BE2C (cell line): ENCODE data around the gene EXOC2.
A peak's percentile ranks its signal among the peaks of the same experiment; 100 is the strongest.

Experiments
- DNase-seq: peaks from one replicate; pipeline ENCODE4 v3.0.0-alpha.2; 2020
- H3K27me3 ChIP-seq: fragments of 250-450 bp; sonication (Bioruptor Pico); 2 replicates; pipeline ENCODE4 v1.5.1; 2020; ENCODE audit warnings: mild to moderate bottlenecking
- H3K36me3 ChIP-seq: fragments of 250-450 bp; sonication (Bioruptor Pico); 2 replicates; pipeline ENCODE4 v1.5.1; 2020; ENCODE audit warnings: mild to moderate bottlenecking
- H3K4me1 ChIP-seq: fragments of 250-450 bp; sonication (Bioruptor Pico); 2 replicates; pipeline ENCODE4 v1.5.1; 2020
- H3K4me3 ChIP-seq: 2 replicates; pipeline ENCODE4 v1.5.1; 2011; ENCODE audit warnings: low read depth, low read length
- H3K9me3 ChIP-seq: fragments of 250-450 bp; sonication (Bioruptor Pico); 2 replicates; pipeline ENCODE4 v1.5.1; 2020
- TF ChIP-seq, protein P1 (sequence below): IDR thresholded peaks from 2 replicates; pipeline ENCODE4 v1.5.1; 2012; ENCODE audit warnings: mild to moderate bottlenecking, low read depth, low read length

The EXOC2 gene

DNA sequence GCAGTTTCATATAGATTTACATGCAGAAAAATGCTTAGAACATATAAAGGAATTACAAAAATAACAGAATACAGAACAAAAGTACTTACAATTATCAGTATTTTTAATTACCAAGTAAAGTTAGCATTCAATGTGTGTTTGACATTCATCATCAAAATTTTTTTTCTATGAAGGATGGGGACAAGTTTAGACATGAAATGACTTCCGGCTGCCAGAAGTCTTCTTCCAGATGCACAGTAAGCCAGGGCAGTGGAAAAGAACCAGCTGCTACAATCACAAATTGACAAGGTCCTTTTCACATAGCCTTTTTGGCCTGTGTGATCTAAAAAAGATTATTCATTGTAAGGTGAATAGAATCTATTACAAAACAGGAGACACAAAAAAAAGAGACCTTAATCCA is 109.8 kb downstream of the EXOC2 start:
- DNase-seq: no peak
- no peaks in the 10 kb centered on the region for H3K4me1 ChIP-seq
- no peaks in the 10 kb centered on the region for H3K9me3 ChIP-seq
- no peaks in the 10 kb centered on the region for H3K36me3 ChIP-seq
- no peaks in the 10 kb centered on the region for H3K27me3 ChIP-seq
- TF ChIP-seq, protein P1, sequence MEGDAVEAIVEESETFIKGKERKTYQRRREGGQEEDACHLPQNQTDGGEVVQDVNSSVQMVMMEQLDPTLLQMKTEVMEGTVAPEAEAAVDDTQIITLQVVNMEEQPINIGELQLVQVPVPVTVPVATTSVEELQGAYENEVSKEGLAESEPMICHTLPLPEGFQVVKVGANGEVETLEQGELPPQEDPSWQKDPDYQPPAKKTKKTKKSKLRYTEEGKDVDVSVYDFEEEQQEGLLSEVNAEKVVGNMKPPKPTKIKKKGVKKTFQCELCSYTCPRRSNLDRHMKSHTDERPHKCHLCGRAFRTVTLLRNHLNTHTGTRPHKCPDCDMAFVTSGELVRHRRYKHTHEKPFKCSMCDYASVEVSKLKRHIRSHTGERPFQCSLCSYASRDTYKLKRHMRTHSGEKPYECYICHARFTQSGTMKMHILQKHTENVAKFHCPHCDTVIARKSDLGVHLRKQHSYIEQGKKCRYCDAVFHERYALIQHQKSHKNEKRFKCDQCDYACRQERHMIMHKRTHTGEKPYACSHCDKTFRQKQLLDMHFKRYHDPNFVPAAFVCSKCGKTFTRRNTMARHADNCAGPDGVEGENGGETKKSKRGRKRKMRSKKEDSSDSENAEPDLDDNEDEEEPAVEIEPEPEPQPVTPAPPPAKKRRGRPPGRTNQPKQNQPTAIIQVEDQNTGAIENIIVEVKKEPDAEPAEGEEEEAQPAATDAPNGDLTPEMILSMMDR: no peak
- H3K4me3 ChIP-seq: no peak overlapping the region

DNA sequence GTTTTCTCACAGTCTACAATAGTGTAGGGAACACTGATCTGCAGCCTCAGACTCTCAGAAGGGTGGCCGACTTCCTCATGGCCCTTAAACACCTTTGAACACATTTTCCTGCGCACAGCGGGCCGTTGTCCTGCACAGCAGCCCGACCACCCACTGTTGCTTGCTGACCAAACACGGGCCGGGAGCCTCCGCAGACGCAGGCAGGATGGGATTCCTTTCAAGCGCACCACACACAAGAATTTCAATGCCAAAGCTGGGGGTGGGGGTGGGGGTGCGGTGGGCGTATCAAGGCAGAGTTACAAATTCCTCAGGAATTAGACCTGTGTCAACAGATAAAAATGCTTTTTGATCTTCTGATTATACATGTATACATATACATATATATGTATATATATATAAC is 110.6 kb downstream of the EXOC2 start:
- TF ChIP-seq, protein P1: no peak
- H3K9me3 ChIP-seq: no peaks in the 10 kb centered on the region
- H3K36me3 ChIP-seq: no peaks in the 10 kb centered on the region
- H3K4me3 ChIP-seq: no peak overlapping the region
- H3K27me3 ChIP-seq: no peaks in the 10 kb centered on the region
- H3K4me1 ChIP-seq: no peaks in the 10 kb centered on the region
- DNase-seq: no peak

DNA sequence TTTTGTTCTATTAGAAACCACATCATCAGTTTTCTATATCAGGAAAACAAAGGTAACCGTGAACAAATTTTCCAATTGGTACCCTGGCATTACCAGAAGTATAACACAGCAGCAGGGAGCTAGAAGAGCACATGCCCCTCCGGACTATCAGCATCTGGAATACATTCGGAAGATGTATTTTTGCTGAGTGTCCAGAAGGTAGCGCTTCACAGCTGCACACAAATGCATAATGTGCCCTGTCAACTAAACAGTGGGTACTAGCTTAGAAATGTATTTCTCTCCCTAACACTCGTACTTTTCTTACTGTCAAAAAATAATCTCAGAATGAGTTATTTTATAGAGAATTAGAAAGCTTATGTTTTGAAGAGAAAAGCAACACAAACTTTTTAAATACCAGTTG is 113.6 kb downstream of the EXOC2 start:
- no peaks in the 10 kb centered on the region for H3K36me3 ChIP-seq
- H3K4me1 ChIP-seq: no peaks in the 10 kb centered on the region
- TF ChIP-seq, protein P1: peak; percentile 70
- DNase-seq: peak; percentile 18
- no peak overlapping the region for H3K4me3 ChIP-seq
- H3K27me3 ChIP-seq: no peaks in the 10 kb centered on the region
- no peaks in the 10 kb centered on the region for H3K9me3 ChIP-seq

GRCh38 chr6:572596-573265 is 120.2 kb downstream of the EXOC2 start:
- no peak for DNase-seq
- Histone ChIP-seq H3K4me1 (no peaks in the 10 kb centered on the region), H3K4me3 (no peak overlapping the region), H3K27me3 (no peaks in the 10 kb centered on the region), H3K9me3 (no peaks in the 10 kb centered on the region), H3K36me3 (no peaks in the 10 kb centered on the region)
- TF ChIP-seq, protein P1: no peak

- Histone ChIP-seq H3K9me3 (no peaks in the 10 kb centered on the region), H3K4me1 (no peaks in the 10 kb centered on the region), H3K27me3 (no peaks in the 10 kb centered on the region), H3K4me3 (no peak overlapping the region), H3K36me3 (no peaks in the 10 kb centered on the region)
- TF ChIP-seq, protein P1: no peak
- DNase-seq: no peak
Observed at GRCh38 chr6:571892-572291, 121.0 kb downstream of the EXOC2 start.

DNA sequence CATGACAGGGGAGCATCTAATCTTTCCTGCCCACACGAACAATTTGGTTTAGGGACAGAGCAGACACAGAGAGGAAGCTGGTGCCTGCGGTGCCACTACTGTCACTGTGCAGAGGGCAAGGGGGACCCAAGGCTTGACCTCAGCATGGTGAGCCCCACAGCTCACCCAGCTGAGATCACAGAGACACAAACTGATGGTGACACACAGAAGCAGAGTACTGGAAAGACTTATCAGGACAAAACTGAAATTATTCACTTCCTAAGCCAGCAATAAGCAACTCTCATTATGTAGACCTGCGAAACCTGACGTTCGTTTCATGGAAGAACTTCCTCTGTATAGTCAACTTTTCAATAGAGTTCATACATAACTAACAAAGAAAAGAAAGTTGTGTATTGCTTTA is 122.1 kb downstream of the EXOC2 start:
- Histone ChIP-seq H3K9me3 (no peaks in the 10 kb centered on the region), H3K27me3 (no peaks in the 10 kb centered on the region), H3K36me3 (no peaks in the 10 kb centered on the region), H3K4me1 (no peaks in the 10 kb centered on the region), H3K4me3 (no peak overlapping the region)
- TF ChIP-seq, protein P1: no peak
- DNase-seq: no peak
